OCI-LY3 (cell line): ENCODE results near the gene CACNA2D1.

Experiments used
- EZH2phosphoT487 ChIP-seq: fragments of 200-600 bp; shearing (Covaris generic); IDR thresholded peaks from 2 replicates; pipeline ENCODE4 v1.6.1; 2018; ENCODE audit warnings: antibody characterized with exemption, mixed run types, low read depth
- TF ChIP-seq, protein P1 (sequence below): fragments of 200-600, 300-600 bp; sonication (generic); IDR thresholded peaks from 2 replicates; pipeline ENCODE4 v1.5.1; 2014; ENCODE audit warnings: antibody characterized with exemption, low read length, low read depth

DNA sequence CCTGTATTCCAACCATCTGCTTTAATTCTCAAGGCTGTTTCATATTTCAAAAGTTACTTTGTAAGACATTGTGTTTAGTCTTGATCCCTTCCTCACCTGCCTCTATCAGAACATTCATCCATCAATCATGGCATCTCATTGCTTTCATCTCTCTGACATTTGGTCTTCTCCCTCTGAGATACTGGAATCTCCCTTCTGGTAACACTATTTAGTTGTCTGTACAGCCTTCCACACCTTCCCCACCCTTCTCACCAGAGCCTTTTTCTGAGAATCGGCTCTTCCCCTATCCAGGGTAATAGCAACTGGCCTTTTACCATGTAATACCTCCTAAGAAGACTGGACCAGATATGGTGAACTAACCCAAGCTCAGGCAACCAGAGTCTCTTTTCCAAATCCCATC lies 10.1 kb downstream of the CACNA2D1 start:
- TF ChIP-seq, protein P1, sequence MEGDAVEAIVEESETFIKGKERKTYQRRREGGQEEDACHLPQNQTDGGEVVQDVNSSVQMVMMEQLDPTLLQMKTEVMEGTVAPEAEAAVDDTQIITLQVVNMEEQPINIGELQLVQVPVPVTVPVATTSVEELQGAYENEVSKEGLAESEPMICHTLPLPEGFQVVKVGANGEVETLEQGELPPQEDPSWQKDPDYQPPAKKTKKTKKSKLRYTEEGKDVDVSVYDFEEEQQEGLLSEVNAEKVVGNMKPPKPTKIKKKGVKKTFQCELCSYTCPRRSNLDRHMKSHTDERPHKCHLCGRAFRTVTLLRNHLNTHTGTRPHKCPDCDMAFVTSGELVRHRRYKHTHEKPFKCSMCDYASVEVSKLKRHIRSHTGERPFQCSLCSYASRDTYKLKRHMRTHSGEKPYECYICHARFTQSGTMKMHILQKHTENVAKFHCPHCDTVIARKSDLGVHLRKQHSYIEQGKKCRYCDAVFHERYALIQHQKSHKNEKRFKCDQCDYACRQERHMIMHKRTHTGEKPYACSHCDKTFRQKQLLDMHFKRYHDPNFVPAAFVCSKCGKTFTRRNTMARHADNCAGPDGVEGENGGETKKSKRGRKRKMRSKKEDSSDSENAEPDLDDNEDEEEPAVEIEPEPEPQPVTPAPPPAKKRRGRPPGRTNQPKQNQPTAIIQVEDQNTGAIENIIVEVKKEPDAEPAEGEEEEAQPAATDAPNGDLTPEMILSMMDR: no peak
- TF ChIP-seq EZH2phosphoT487: no peak
